Mucosa of rectum (tissue), 2 donors: Measurements from ENCODE around the gene CAPN3.

ENCODE experiments used
- H3K27ac ChIP-seq, 2 donors: one replicate each; pipeline ENCODE4 v1.7.0; 2013; ENCODE audit warnings: inconsistent platforms in 2 of 2, low read depth in 2 of 2, low read length in 2 of 2
- H3K27me3 ChIP-seq, 2 donors: one replicate each; pipeline ENCODE4 v1.7.0; 2013; ENCODE audit warnings: low read length in 2 of 2; ENCODE audit not compliant: control insufficient read depth in 2 of 2, insufficient read depth in 2 of 2
- H3K36me3 ChIP-seq, 2 donors: one replicate each; pipeline ENCODE4 v1.7.0; 2013; ENCODE audit warnings: low read length in 2 of 2; ENCODE audit not compliant: control insufficient read depth in 2 of 2, insufficient read depth in 2 of 2
- H3K4me1 ChIP-seq, 2 donors: one replicate each; pipeline ENCODE4 v1.7.0; 2013; ENCODE audit warnings: low read length in 2 of 2, mild to moderate bottlenecking in 1 of 2; ENCODE audit not compliant: control insufficient read depth in 2 of 2, insufficient read depth in 2 of 2
- H3K4me3 ChIP-seq, 2 donors: one replicate each; pipeline ENCODE4 v1.7.0; 2013; ENCODE audit warnings: low read length in 2 of 2
- H3K9ac ChIP-seq, 2 donors: one replicate each; pipeline ENCODE4 v1.7.0; 2013; ENCODE audit warnings: low read length in 2 of 2, low read depth in 1 of 2, mild to moderate bottlenecking in 1 of 2
- H3K9me3 ChIP-seq, 2 donors: one replicate each; pipeline ENCODE4 v1.7.0; 2013; ENCODE audit warnings: low read length in 2 of 2; ENCODE audit not compliant: control insufficient read depth in 2 of 2
- donor health status: healthy.
- donor health status: Normal muscosa, but diverticular disease.

The CAPN3 gene

GRCh38 chr15:42385206-42385979 lies 26.1 kb downstream of the CAPN3 start:
- Histone ChIP-seq H3K4me1 (no peaks in the 10 kb centered on the region), H3K9ac (no peak overlapping the region), H3K27ac (no peak overlapping the region), H3K9me3 (no peaks in the 10 kb centered on the region), H3K4me3 (no peak overlapping the region), H3K27me3 (no peaks in the 10 kb centered on the region), H3K36me3 (peaks cover 0 to 2% of the 10 kb centered on the region in 2 donors)

- no peaks in the 10 kb centered on the region for H3K4me1 ChIP-seq
- H3K27ac ChIP-seq: no peak overlapping the region
- no peaks in the 10 kb centered on the region for H3K9me3 ChIP-seq
- H3K4me3 ChIP-seq: no peak overlapping the region
- H3K27me3 ChIP-seq: no peaks in the 10 kb centered on the region
- H3K36me3 ChIP-seq: peaks cover 0 to 2% of the 10 kb centered on the region in 2 donors
- no peak overlapping the region for H3K9ac ChIP-seq
Observed at GRCh38 chr15:42385980-42386700, 26.8 kb downstream of the CAPN3 start.

GRCh38 chr15:42387603-42388002 lies 28.3 kb downstream of the CAPN3 start:
- no peaks in the 10 kb centered on the region for H3K27me3 ChIP-seq
- no peak overlapping the region for H3K4me3 ChIP-seq
- H3K9ac ChIP-seq: no peak overlapping the region
- peaks cover 5 to 6% of the 10 kb centered on the region in 2 donors for H3K4me1 ChIP-seq
- peaks cover 0 to 2% of the 10 kb centered on the region in 2 donors for H3K36me3 ChIP-seq
- H3K27ac ChIP-seq: no peak overlapping the region
- H3K9me3 ChIP-seq: no peaks in the 10 kb centered on the region

- Histone ChIP-seq H3K9me3 (no peaks in the 10 kb centered on the region), H3K9ac (peak overlapping the region; percentile 60 to 69), H3K4me1 (peaks cover 17 to 25% of the 10 kb centered on the region in 2 donors), H3K27me3 (no peaks in the 10 kb centered on the region), H3K36me3 (no peaks in the 10 kb centered on the region), H3K27ac (peak overlapping the region; percentile 90 to 93), H3K4me3 (peak overlapping the region; percentile 45 to 50)
Observed at GRCh38 chr15:42392309-42393024, 33.2 kb downstream of the CAPN3 start.

GRCh38 chr15:42394106-42394505 lies 34.8 kb downstream of the CAPN3 start:
- H3K9me3 ChIP-seq: no peaks in the 10 kb centered on the region
- no peaks in the 10 kb centered on the region for H3K27me3 ChIP-seq
- peaks cover 17 to 25% of the 10 kb centered on the region in 2 donors for H3K4me1 ChIP-seq
- H3K4me3 ChIP-seq: no peak overlapping the region
- no peak overlapping the region for H3K9ac ChIP-seq
- no peak overlapping the region for H3K27ac ChIP-seq
- peaks cover 0 to 2% of the 10 kb centered on the region in 2 donors for H3K36me3 ChIP-seq

GRCh38 chr15:42395838-42396237 lies 36.5 kb downstream of the CAPN3 start:
- Histone ChIP-seq H3K9me3 (no peaks in the 10 kb centered on the region), H3K27ac (peak overlapping the region; percentile 67 to 80), H3K9ac (no peak overlapping the region), H3K4me3 (no peak overlapping the region), H3K4me1 (peaks cover 17 to 25% of the 10 kb centered on the region in 2 donors), H3K36me3 (peaks cover 0 to 12% of the 10 kb centered on the region in 2 donors), H3K27me3 (no peaks in the 10 kb centered on the region)

GRCh38 chr15:42401544-42402454 lies 42.5 kb downstream of the CAPN3 start:
- Histone ChIP-seq H3K36me3 (peaks cover 11 to 26% of the 10 kb centered on the region in 2 donors), H3K27me3 (no peaks in the 10 kb centered on the region), H3K9me3 (no peaks in the 10 kb centered on the region), H3K27ac (no peak overlapping the region), H3K4me1 (peaks cover 0 to 2% of the 10 kb centered on the region in 2 donors), H3K4me3 (no peak overlapping the region), H3K9ac (no peak overlapping the region)

GRCh38 chr15:42402455-42403205 lies 43.3 kb downstream of the CAPN3 start:
- Histone ChIP-seq H3K4me3 (no peak overlapping the region), H3K4me1 (no peaks in the 10 kb centered on the region), H3K36me3 (peaks cover 11 to 26% of the 10 kb centered on the region in 2 donors), H3K9me3 (no peaks in the 10 kb centered on the region), H3K9ac (no peak overlapping the region), H3K27me3 (no peaks in the 10 kb centered on the region), H3K27ac (no peak overlapping the region)

- H3K36me3 ChIP-seq: peaks cover 11 to 26% of the 10 kb centered on the region in 2 donors
- H3K9ac ChIP-seq: no peak overlapping the region
- no peaks in the 10 kb centered on the region for H3K4me1 ChIP-seq
- no peak overlapping the region for H3K27ac ChIP-seq
- H3K27me3 ChIP-seq: no peaks in the 10 kb centered on the region
- H3K4me3 ChIP-seq: no peak overlapping the region
- no peaks in the 10 kb centered on the region for H3K9me3 ChIP-seq
Observed at GRCh38 chr15:42403389-42403788, 44.1 kb downstream of the CAPN3 start.
